ENCODE measurements around the gene NDUFB10. TPM values are rescaled to one million over a fixed set of nuclear protein-coding genes. Genes with fewer than 3 reads are reported as not detected.

NDUFB10 gene
- total and polyA plus RNA-seq, 10 of the 15 experiments (the other 5 are each of a cell fraction or from before 2014, with no cell fraction given), result 52.2 to 319 (median 130) TPM

- Histone ChIP-seq H3K4me2 (ENCODE audit: control insufficient read depth, insufficient read depth) (peak overlapping the region; percentile 98), H3K9ac (ENCODE audit: control insufficient read depth, insufficient read depth, low read length) (peak overlapping the region; percentile 92), H3K79me2 (ENCODE audit: control insufficient read depth, insufficient read depth, low read length) (peaks cover 67% of the 10 kb centered on the region), H3K27me3 (replicated peaks in 1 of 2; ENCODE audit: control insufficient read depth in 2 of 2, insufficient read depth in 2 of 2, low read length in 1 of 2) (no peaks in the 10 kb centered on the region), H3K9me3 (replicated peaks; ENCODE audit: control insufficient read depth, insufficient read depth, low read length) (no peaks in the 10 kb centered on the region), H2AFZ (ENCODE audit: control insufficient read depth, low read depth, low read length) (no peak overlapping the region), H3K4me1 (ENCODE audit: control insufficient read depth, insufficient read depth, low read length) (peaks cover 22% of the 10 kb centered on the region), H3K4me3 (peak overlapping the region; percentile 100), H3K36me3 (ENCODE audit: control insufficient read depth in 2 of 2, insufficient read depth in 2 of 2, low read length in 1 of 2) (peaks cover 0 to 8% of the 10 kb centered on the region in 2 experiments; a peak in 2 of 4 replicates), H3K27ac (ENCODE audit: control insufficient read depth, insufficient read depth) (peak overlapping the region; percentile 89), H4K20me1 (ENCODE audit: control insufficient read depth, insufficient read depth) (peaks cover 6% of the 10 kb centered on the region)
- intact Hi-C loops (cut with micrococcal nuclease; ENCODE audit: unreplicated experiment) (loop anchor here (5.0 kb wide), 1 partner anchor 144 kb away; no protein-coding TSS in a partner anchor), in situ Hi-C loops (cut with MboI) (no loop called here)
- ATAC-seq (peak; percentile 6; the same call in 1 of the 3 replicates), FAIRE-seq (no peak), DNase-seq (ENCODE audit: low read depth, low spot score) (no peak)
- ChIA-PET SMC1A (ENCODE audit: uncharacterized antibody, unreplicated experiment) (interaction anchor here (1.1 to 1.9 kb wide), 3 partner anchors 27 to 147 kb away, joined by 3 to 5 read pairs (median 3); partner anchors contain the start of genes NOXO1, NTHL1, TRAF7 and TSC2), RAD21 (ENCODE audit: unreplicated experiment) (interaction anchor here (1.0 to 1.3 kb wide), 2 partner anchors 17 to 43 kb away, joined by 3 read pairs; partner anchors contain the start of gene RPS2), CTCF (interaction anchor here (0.7 to 1.4 kb wide), 5 partner anchors 9 to 132 kb away, joined by 3 to 8 read pairs (median 3); no protein-coding TSS in a partner anchor), POLR2A (interaction anchor here (0.6 to 2.2 kb wide), 5 partner anchors 12 to 147 kb away, joined by 3 to 14 read pairs (median 7); partner anchors contain the start of gene TRAF7)
- TF ChIP-seq IKZF1 (conservative IDR thresholded peaks at IDR 0.05), result peak; percentile 13; the same call in 1 of the 2 replicates
- TF ChIP-seq YBX1 (IDR thresholded peaks at IDR 0.05), result no peak
- TF ChIP-seq NR2F1 (conservative IDR thresholded peaks at IDR 0.05), result peak; percentile 60
- no peak for TF ChIP-seq ZSCAN29 (IDR thresholded peaks at IDR 0.05)
- TF ChIP-seq RAD51 (IDR thresholded peaks at IDR 0.05), result peak; percentile 61
- TF ChIP-seq BHLHE40 (IDR thresholded peaks at IDR 0.05; ENCODE audit: borderline replicate concordance in 1 of 2, low read depth in 2 of 2, low read length in 1 of 2), result peak; percentile 77 to 93
- 0 out of 2 replicates have a peak, but pooled peaks have one; percentile 21 for TF ChIP-seq DPF2 (IDR thresholded peaks at IDR 0.05)
- TF ChIP-seq NKRF (conservative IDR thresholded peaks at IDR 0.05), result 0 out of 2 replicates have a peak, but pooled peaks have one; percentile 31
- TF ChIP-seq BACH1 (IDR thresholded peaks at IDR 0.05; ENCODE audit: borderline replicate concordance), result no peak
- TF ChIP-seq IKZF2 (IDR thresholded peaks at IDR 0.05), result 0 out of 4 replicates have a peak, but pooled peaks of 1 of the 2 experiments have one; percentile 17
- no peak for TF ChIP-seq EGR1 (IDR thresholded peaks at IDR 0.05; ENCODE audit: borderline replicate concordance in 1 of 2, low read depth in 2 of 2, low read length in 2 of 2)
- 0 out of 2 replicates have a peak, but pooled peaks have one; percentile 32 for TF ChIP-seq POLR2A (IDR thresholded peaks at IDR 0.05; ENCODE audit: low read depth, low read length)
- TF ChIP-seq FOXM1 (IDR thresholded peaks at IDR 0.05; ENCODE audit: low read depth, low read length), result no peak
- 0 out of 2 replicates have a peak, but pooled peaks have one; percentile 6 for TF ChIP-seq PKNOX1 (IDR thresholded peaks at IDR 0.05)
- no peak for TF ChIP-seq ETV6 (conservative IDR thresholded peaks at IDR 0.05 in 1 of 2, IDR thresholded peaks at IDR 0.05 in 1 of 2; ENCODE audit: borderline replicate concordance in 1 of 2, low read depth in 1 of 2)
- WGBS (ENCODE audit: insufficient coverage, insufficient replicate concordance, low lambda C conversion rate, missing lambda C conversion rate), result 2% methylated on average over 15 of the region's 15 CpGs
- BruUV-seq (replicated peaks), result TSS peak; percentile 85
Measured at GRCh38 chr16:2008009-2008526, 48.7 kb downstream of the NDUFB10 start.

Measured in GM12878 (cell line).